Neural crest cell (in vitro differentiated cells): ENCODE measurements around the gene APMAP. TPM values are rescaled to one million over a fixed set of nuclear protein-coding genes. Genes with fewer than 3 reads are reported as not detected.

ENCODE experiments used
- DNase-seq: peaks from one replicate; pipeline ENCODE4 v3.0.0; 2021; ENCODE audit warnings: low read depth, mixed read lengths, low spot score
- H3K27ac Mint-ChIP-seq: one replicate; pipeline ENCODE4 v1.8.0; 2021; ENCODE audit warnings: mild to moderate bottlenecking, mixed read lengths; ENCODE audit not compliant: unreplicated experiment
- H3K27me3 Mint-ChIP-seq: 2 replicates; pipeline ENCODE4 v1.8.0; 2021; ENCODE audit warnings: low read depth, mild to moderate bottlenecking, mixed read lengths
- H3K36me3 Mint-ChIP-seq: 2 replicates; pipeline ENCODE4 v1.8.0; 2021; ENCODE audit warnings: low read depth, mild to moderate bottlenecking, mixed read lengths
- H3K4me1 Mint-ChIP-seq: 2 replicates; pipeline ENCODE4 v1.8.0; 2021; ENCODE audit warnings: mixed read lengths
- H3K4me3 Mint-ChIP-seq: one replicate; pipeline ENCODE4 v1.8.0; 2021; ENCODE audit warnings: mild to moderate bottlenecking, mixed read lengths
- H3K9me3 Mint-ChIP-seq: 2 replicates; pipeline ENCODE4 v1.8.0; 2021; ENCODE audit warnings: mixed read lengths
- CTCF ChIP-seq: fragments of 200-600 bp; sonication (generic); conservative IDR thresholded peaks from 2 replicates; pipeline ENCODE4 v1.5.0; 2021; ENCODE audit warnings: antibody characterized with exemption, mild to moderate bottlenecking
- total RNA-seq: library from RNA; stranded (reverse); gene quantifications from 2 replicates; pipeline ENCODE4 v1.2.1, GENCODE V29; 2021

Gene APMAP
- total RNA-seq, 1 donor from 2014 or later, result 88.6 TPM

- peak overlapping the region; percentile 58 for H3K4me3 Mint-ChIP-seq
- H3K9me3 Mint-ChIP-seq, result no peaks in the 10 kb centered on the region
- peaks cover 37% of the 10 kb centered on the region for H3K4me1 Mint-ChIP-seq
- peaks cover under 1% of the 10 kb centered on the region for H3K36me3 Mint-ChIP-seq
- H3K27ac Mint-ChIP-seq, result no peak overlapping the region
- no peaks in the 10 kb centered on the region for H3K27me3 Mint-ChIP-seq
- DNase-seq, result no peak
- TF ChIP-seq CTCF, result no peak
Observed at GRCh38 chr20:24989162-24989561, 3.4 kb downstream of the APMAP start.

- Mint-ChIP-seq H3K9me3 (no peaks in the 10 kb centered on the region), H3K36me3 (peaks cover 3% of the 10 kb centered on the region), H3K4me3 (no peak overlapping the region), H3K27me3 (no peaks in the 10 kb centered on the region), H3K27ac (no peak overlapping the region), H3K4me1 (peaks cover 27% of the 10 kb centered on the region)
- no peak for DNase-seq
- no peak for TF ChIP-seq CTCF
Observed at GRCh38 chr20:24987873-24988835, 4.4 kb downstream of the APMAP start.

- no peak for DNase-seq
- Mint-ChIP-seq H3K4me3 (no peak overlapping the region), H3K27me3 (no peaks in the 10 kb centered on the region), H3K27ac (no peak overlapping the region), H3K36me3 (peaks cover 10% of the 10 kb centered on the region), H3K9me3 (no peaks in the 10 kb centered on the region), H3K4me1 (peaks cover 22% of the 10 kb centered on the region)
- no peak for TF ChIP-seq CTCF
Observed at GRCh38 chr20:24987244-24987643, 5.3 kb downstream of the APMAP start.

DNA sequence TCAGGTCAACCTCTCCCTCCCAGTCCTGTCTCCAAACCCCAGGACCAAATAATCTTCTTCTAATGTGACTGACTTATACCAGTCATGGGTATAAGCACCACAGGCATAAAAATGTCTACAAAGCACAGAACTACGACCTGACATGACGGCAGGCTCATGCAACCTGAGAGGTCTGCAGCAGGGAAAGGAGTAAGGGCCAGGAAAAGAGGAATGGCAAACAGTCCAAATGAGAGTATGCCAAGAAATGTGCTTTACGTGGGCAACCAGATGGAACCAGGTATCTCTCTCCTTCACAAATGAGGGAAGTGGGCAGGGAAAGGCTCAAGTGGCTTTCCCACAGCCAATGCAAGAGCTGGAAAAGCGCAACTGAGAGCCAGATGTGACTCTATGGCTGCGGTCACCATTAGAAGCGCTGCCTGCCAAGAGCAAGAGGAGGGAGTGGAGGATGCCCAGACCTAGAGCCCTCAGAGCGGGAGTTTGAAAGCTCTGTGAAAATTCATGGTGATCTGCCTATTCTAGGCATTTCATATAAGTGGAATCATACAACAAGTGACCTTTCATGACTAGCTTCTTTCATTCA lies 6.0 kb downstream of the APMAP start:
- Mint-ChIP-seq H3K4me3 (no peak overlapping the region), H3K27me3 (no peaks in the 10 kb centered on the region), H3K27ac (no peak overlapping the region), H3K4me1 (peaks cover 17% of the 10 kb centered on the region), H3K9me3 (no peaks in the 10 kb centered on the region), H3K36me3 (peaks cover 15% of the 10 kb centered on the region)
- DNase-seq, result no peak
- no peak for TF ChIP-seq CTCF

GRCh38 chr20:24985802-24986201 lies 6.7 kb downstream of the APMAP start:
- H3K4me1 Mint-ChIP-seq, result peaks cover 9% of the 10 kb centered on the region
- peaks cover 22% of the 10 kb centered on the region for H3K36me3 Mint-ChIP-seq
- H3K27ac Mint-ChIP-seq, result no peak overlapping the region
- H3K4me3 Mint-ChIP-seq, result no peak overlapping the region
- DNase-seq, result no peak
- H3K27me3 Mint-ChIP-seq, result no peaks in the 10 kb centered on the region
- no peaks in the 10 kb centered on the region for H3K9me3 Mint-ChIP-seq
- TF ChIP-seq CTCF, result no peak
